ENCODE results near the gene IL1R2.

GRCh38 chr2:102046135-102046986 lies 54.6 kb downstream of the IL1R2 start:
- no peak for TF ChIP-seq ATF3 (IDR thresholded peaks at IDR 0.05)
- no peak for TF ChIP-seq ATF3 (CRISPR knock-in tag; conservative IDR thresholded peaks at IDR 0.05)
- TF ChIP-seq MCM5 (IDR thresholded peaks at IDR 0.05; ENCODE audit: low read depth) = no peak
- TF ChIP-seq CTCF (IDR thresholded peaks at IDR 0.05 in 2 of 3, conservative IDR thresholded peaks at IDR 0.05 in 1 of 3; ENCODE audit: insufficient read depth in 2 of 3, low read depth in 1 of 3, low read length in 3 of 3) = no peak
- TF ChIP-seq IRF2 (CRISPR knock-in tag; IDR thresholded peaks at IDR 0.05) = no peak
- no peak for TF ChIP-seq SOX6 (IDR thresholded peaks at IDR 0.05)

All from K562 (cell line).